GM21576 (cell line): Measurements from ENCODE around the gene FRY.

Experiments
- ATAC-seq: cut with Tn5 transposase; IDR thresholded peaks from one replicate; pipeline ENCODE4 v1.9.1; 2021; ENCODE audit warnings: mild to moderate bottlenecking, moderate library complexity; ENCODE audit not compliant: unreplicated experiment

FRY gene

GRCh38 chr13:32016119-32016518 lies 15.5 kb upstream of the FRY start:
- no peak for ATAC-seq

GRCh38 chr13:32016631-32017030 lies 14.9 kb upstream of the FRY start:
- no peak for ATAC-seq

- no peak for ATAC-seq
Measured at GRCh38 chr13:32017474-32017873, 14.1 kb upstream of the FRY start.

GRCh38 chr13:32019612-32020233 lies 11.9 kb upstream of the FRY start:
- ATAC-seq: no peak

GRCh38 chr13:32021785-32022184 lies 9.8 kb upstream of the FRY start:
- no peak for ATAC-seq

- no peak for ATAC-seq
Measured at GRCh38 chr13:32022311-32022710, 9.3 kb upstream of the FRY start.

- no peak for ATAC-seq
Measured at GRCh38 chr13:32023096-32023495, 8.5 kb upstream of the FRY start.

GRCh38 chr13:32023698-32024097 lies 7.9 kb upstream of the FRY start:
- ATAC-seq: no peak

GRCh38 chr13:32024750-32025149 lies 6.8 kb upstream of the FRY start:
- no peak for ATAC-seq

GRCh38 chr13:32025730-32026129 lies 5.8 kb upstream of the FRY start:
- no peak for ATAC-seq

- no peak for ATAC-seq
Measured at GRCh38 chr13:32026623-32027022, 5.0 kb upstream of the FRY start.

GRCh38 chr13:32028711-32029110 lies 2.9 kb upstream of the FRY start:
- no peak for ATAC-seq

GRCh38 chr13:32029684-32030083 lies 1.9 kb upstream of the FRY start:
- ATAC-seq: no peak

- ATAC-seq: no peak
Measured at GRCh38 chr13:32031815-32032370, 319 bp downstream of the FRY start.

GRCh38 chr13:32032759-32033158 lies 1.2 kb downstream of the FRY start:
- no peak for ATAC-seq

GRCh38 chr13:32033744-32034143 lies 2.2 kb downstream of the FRY start:
- no peak for ATAC-seq

- no peak for ATAC-seq
Measured at GRCh38 chr13:32035716-32036115, 4.1 kb downstream of the FRY start.

- no peak for ATAC-seq
Measured at GRCh38 chr13:32036126-32036695, 4.6 kb downstream of the FRY start.

- no peak for ATAC-seq
Measured at GRCh38 chr13:32036757-32037156, 5.2 kb downstream of the FRY start.

- ATAC-seq: no peak
Measured at GRCh38 chr13:32037471-32037870, 5.9 kb downstream of the FRY start.

GRCh38 chr13:32038343-32038742 lies 6.8 kb downstream of the FRY start:
- ATAC-seq: no peak

GRCh38 chr13:32039056-32039455 lies 7.5 kb downstream of the FRY start:
- ATAC-seq: no peak

GRCh38 chr13:32039528-32039927 lies 8.0 kb downstream of the FRY start:
- ATAC-seq: no peak
